RWPE1 (cell line): ENCODE results near the gene SCLY.
A peak's percentile ranks its signal among the peaks of the same experiment; 100 is the strongest.

Experiments used
- CTCF ChIA-PET: fragments of 350-600 bp; sonication (Branson Sonifier 250); formaldehyde crosslinking; extraction: SDS; loops from one replicate; lab custom pipeline; 2021; lab: Yijun Ruan, JAX
- POLR2A ChIA-PET: fragments of 400-600 bp; formaldehyde crosslinking; extraction: SDS; loops from one replicate; lab custom pipeline; 2020; ENCODE audit warnings: antibody characterized with exemption; ENCODE audit not compliant: low non-redundant PET; lab: Yijun Ruan, JAX
- DNase-seq: peaks from one replicate; pipeline ENCODE4 v3.0.0; 2012; ENCODE audit warnings: low spot score
- H3K27ac ChIP-seq: fragments of 450-650 bp; 2 replicates; pipeline ENCODE4 v1.5.1; 2017
- CTCF ChIP-seq: fragments of 450-650 bp; conservative IDR thresholded peaks from 2 replicates; pipeline ENCODE4 v1.5.1; 2017; ENCODE audit warnings: low read depth, mild to moderate bottlenecking

The SCLY gene

GRCh38 chr2:238145046-238145445 lies 84.2 kb downstream of the SCLY start:
- CTCF ChIA-PET: no interaction called here
- no peak for DNase-seq
- POLR2A ChIA-PET: no interaction called here
- H3K27ac ChIP-seq: peak overlapping the region; percentile 71
- TF ChIP-seq CTCF: no peak

GRCh38 chr2:238145851-238146250 lies 85.0 kb downstream of the SCLY start:
- ChIA-PET POLR2A (no interaction called here), CTCF (interaction anchor here (0.6 to 1.5 kb wide), 2 partner anchors 13 to 160 kb away, joined by 4 to 6 read pairs; partner anchors contain the start of gene ERFE)
- no peak for TF ChIP-seq CTCF
- DNase-seq: no peak
- peak overlapping the region; percentile 71 for H3K27ac ChIP-seq

- no peak for DNase-seq
- TF ChIP-seq CTCF: no peak
- ChIA-PET POLR2A (no interaction called here), CTCF (interaction anchor here (0.7 to 1.5 kb wide), 4 partner anchors 9 to 288 kb away, joined by 3 to 6 read pairs (median 5); partner anchors contain the start of genes ERFE and KLHL30)
- H3K27ac ChIP-seq: peak overlapping the region; percentile 13; the same call in 1 of the 2 replicates
Measured at GRCh38 chr2:238146884-238147544, 86.2 kb downstream of the SCLY start.

- POLR2A ChIA-PET: no interaction called here
Measured at GRCh38 chr2:238148981-238149380, 88.2 kb downstream of the SCLY start.

More at GRCh38 chr2:238148981-238149380, 88.2 kb downstream of the SCLY start:
- TF ChIP-seq CTCF: no peak
- DNase-seq: no peak
- CTCF ChIA-PET: no interaction called here
- no peak overlapping the region for H3K27ac ChIP-seq
